OCI-LY3 (cell line): Measurements from ENCODE around the gene IQSEC1.

Experiments
- H2AFZ ChIP-seq: fragments of 200-600, 300-600 bp; shearing (Covaris generic); 2 replicates; pipeline ENCODE4 v1.6.0; 2014; ENCODE audit warnings: antibody characterized with exemption, low read depth, low read length
- H3K27ac ChIP-seq: fragments of 200-600, 300-600 bp; sonication (generic); 2 replicates; pipeline ENCODE4 v1.5.1; 2014; ENCODE audit warnings: mild to moderate bottlenecking, low read length, moderate library complexity, mixed read lengths
- H3K27me3 ChIP-seq: fragments of 200-600, 300-600 bp; sonication (generic); 2 replicates; pipeline ENCODE4 v1.6.1; 2014; ENCODE audit warnings: low read depth, low read length, mixed read lengths
- H3K36me3 ChIP-seq: fragments of 200-600, 300-600 bp; sonication (generic); replicated peaks from 2 replicates; pipeline ENCODE3; 2014; ENCODE audit warnings: low read depth, low read length, mixed read lengths
- H3K4me1 ChIP-seq: fragments of 300-600, 200-600 bp; sonication (generic); 2 replicates; pipeline ENCODE4 v1.6.1; 2014; ENCODE audit warnings: low read length, mixed read lengths
- H3K4me2 ChIP-seq: fragments of 200-600, 300-600 bp; sonication (generic); 2 replicates; pipeline ENCODE4 v1.6.1; 2014; ENCODE audit warnings: low read length, mixed read lengths
- H3K4me3 ChIP-seq: fragments of 300-600, 200-600 bp; sonication (generic); 2 replicates; pipeline ENCODE4 v1.5.1; 2014; ENCODE audit warnings: antibody characterized with exemption, mild to moderate bottlenecking, low read length, moderate library complexity
- H3K79me2 ChIP-seq: fragments of 300-600, 200-600 bp; shearing (Covaris generic); 2 replicates; pipeline ENCODE4 v1.6.1; 2014; ENCODE audit warnings: mild to moderate bottlenecking, low read length, mixed read lengths
- H3K9ac ChIP-seq: fragments of 300-600, 200-600 bp; shearing (Covaris generic); 2 replicates; pipeline ENCODE4 v1.6.0; 2014; ENCODE audit warnings: mild to moderate bottlenecking, low read length, moderate library complexity
- H3K9me3 ChIP-seq: fragments of 200-600, 300-600 bp; shearing (Covaris generic); 2 replicates; pipeline ENCODE4 v1.6.1; 2014; ENCODE audit warnings: low read length, mixed read lengths; ENCODE audit not compliant: insufficient read depth
- H4K20me1 ChIP-seq: fragments of 200-600, 300-600 bp; sonication (generic); 2 replicates; pipeline ENCODE4 v1.6.1; 2016; ENCODE audit warnings: low read length, mixed read lengths; ENCODE audit not compliant: insufficient read depth
- EZH2phosphoT487 ChIP-seq: fragments of 200-600 bp; shearing (Covaris generic); IDR thresholded peaks from 2 replicates; pipeline ENCODE4 v1.6.1; 2018; ENCODE audit warnings: antibody characterized with exemption, mixed run types, low read depth
- TF ChIP-seq, protein P1 (sequence below): fragments of 200-600, 300-600 bp; sonication (generic); IDR thresholded peaks from 2 replicates; pipeline ENCODE4 v1.5.1; 2014; ENCODE audit warnings: antibody characterized with exemption, low read length, low read depth

IQSEC1 gene

DNA sequence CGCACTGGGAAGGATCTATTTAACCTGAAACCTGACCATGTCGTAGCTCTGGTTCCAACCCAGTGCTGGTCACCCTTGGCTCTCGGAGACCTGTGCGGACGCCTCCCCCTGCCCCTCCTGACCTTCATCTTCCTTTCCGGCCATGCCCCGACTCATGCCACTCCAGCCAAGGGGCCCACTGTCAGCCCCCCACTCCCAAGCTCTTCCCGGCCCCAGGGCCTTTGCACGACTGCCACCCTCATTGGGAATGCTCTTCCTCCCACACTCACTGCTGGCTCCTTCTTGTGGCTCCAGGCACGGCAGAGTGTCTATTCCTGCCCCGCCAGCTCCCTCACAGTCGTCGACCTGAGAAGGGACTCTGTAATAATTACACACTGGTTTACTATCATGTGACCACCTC is 9.4 kb upstream of the IQSEC1 start:
- H3K4me3 ChIP-seq, result no peak overlapping the region
- no peaks in the 10 kb centered on the region for H4K20me1 ChIP-seq
- H3K4me2 ChIP-seq, result peak overlapping the region; percentile 78; the same call in 1 of the 2 replicates
- H3K36me3 ChIP-seq, result no peaks in the 10 kb centered on the region
- H3K79me2 ChIP-seq, result no peaks in the 10 kb centered on the region
- peaks cover 68% of the 10 kb centered on the region for H3K4me1 ChIP-seq
- H3K9ac ChIP-seq, result no peak overlapping the region
- H2AFZ ChIP-seq, result no peak overlapping the region
- H3K27ac ChIP-seq, result no peak overlapping the region
- TF ChIP-seq, protein P1, sequence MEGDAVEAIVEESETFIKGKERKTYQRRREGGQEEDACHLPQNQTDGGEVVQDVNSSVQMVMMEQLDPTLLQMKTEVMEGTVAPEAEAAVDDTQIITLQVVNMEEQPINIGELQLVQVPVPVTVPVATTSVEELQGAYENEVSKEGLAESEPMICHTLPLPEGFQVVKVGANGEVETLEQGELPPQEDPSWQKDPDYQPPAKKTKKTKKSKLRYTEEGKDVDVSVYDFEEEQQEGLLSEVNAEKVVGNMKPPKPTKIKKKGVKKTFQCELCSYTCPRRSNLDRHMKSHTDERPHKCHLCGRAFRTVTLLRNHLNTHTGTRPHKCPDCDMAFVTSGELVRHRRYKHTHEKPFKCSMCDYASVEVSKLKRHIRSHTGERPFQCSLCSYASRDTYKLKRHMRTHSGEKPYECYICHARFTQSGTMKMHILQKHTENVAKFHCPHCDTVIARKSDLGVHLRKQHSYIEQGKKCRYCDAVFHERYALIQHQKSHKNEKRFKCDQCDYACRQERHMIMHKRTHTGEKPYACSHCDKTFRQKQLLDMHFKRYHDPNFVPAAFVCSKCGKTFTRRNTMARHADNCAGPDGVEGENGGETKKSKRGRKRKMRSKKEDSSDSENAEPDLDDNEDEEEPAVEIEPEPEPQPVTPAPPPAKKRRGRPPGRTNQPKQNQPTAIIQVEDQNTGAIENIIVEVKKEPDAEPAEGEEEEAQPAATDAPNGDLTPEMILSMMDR, result no peak
- TF ChIP-seq EZH2phosphoT487, result no peak
- no peaks in the 10 kb centered on the region for H3K9me3 ChIP-seq
- peaks cover 9% of the 10 kb centered on the region; the same call in 1 of the 2 replicates for H3K27me3 ChIP-seq

DNA sequence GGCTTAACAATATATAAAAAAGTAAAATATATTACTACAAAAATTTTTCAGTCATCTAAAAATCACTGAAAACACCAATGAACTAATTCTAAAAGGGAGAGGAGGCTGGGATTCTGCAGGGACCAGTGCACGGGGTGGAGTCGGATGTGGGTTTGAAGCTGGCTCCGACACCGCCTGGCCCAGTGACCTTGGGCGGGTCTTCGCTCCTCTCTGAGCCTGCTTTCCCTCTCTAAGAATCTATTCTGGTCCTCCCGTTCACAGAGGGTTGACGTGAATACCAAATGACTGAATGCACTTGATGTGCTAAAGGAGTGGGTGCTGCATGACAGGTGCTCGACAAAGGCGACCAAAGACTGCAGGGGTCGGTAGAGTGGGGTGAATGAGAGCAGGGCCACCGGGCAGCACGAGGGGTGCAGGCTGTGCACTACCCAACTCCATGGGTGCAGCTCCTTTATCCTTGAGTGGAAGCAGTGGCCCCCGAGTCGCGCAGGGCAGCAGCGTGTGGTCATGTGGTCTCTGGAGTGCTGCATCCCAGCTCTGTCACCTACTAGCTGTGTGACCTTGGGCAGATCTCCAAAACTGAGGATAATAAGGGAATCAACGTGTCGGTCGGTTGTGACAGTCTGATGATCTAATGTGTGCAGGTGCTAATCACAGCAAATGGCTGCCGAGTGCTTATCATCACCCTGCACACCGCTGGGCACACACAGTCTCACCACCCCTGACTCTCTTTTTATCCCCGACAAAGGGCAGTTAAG is 8.6 kb upstream of the IQSEC1 start:
- H3K79me2 ChIP-seq, result no peaks in the 10 kb centered on the region
- no peaks in the 10 kb centered on the region for H3K9me3 ChIP-seq
- no peaks in the 10 kb centered on the region for H3K36me3 ChIP-seq
- no peak overlapping the region for H3K4me2 ChIP-seq
- H3K27ac ChIP-seq, result no peak overlapping the region
- no peak overlapping the region for H2AFZ ChIP-seq
- no peak overlapping the region for H3K9ac ChIP-seq
- no peak overlapping the region for H3K4me3 ChIP-seq
- peaks cover 65% of the 10 kb centered on the region for H3K4me1 ChIP-seq
- H3K27me3 ChIP-seq, result peaks cover 17% of the 10 kb centered on the region
- TF ChIP-seq, protein P1, result no peak
- no peak for TF ChIP-seq EZH2phosphoT487
- no peaks in the 10 kb centered on the region for H4K20me1 ChIP-seq

- TF ChIP-seq EZH2phosphoT487, result no peak
- TF ChIP-seq, protein P1, result no peak
- Histone ChIP-seq H3K9ac (no peak overlapping the region), H3K9me3 (no peaks in the 10 kb centered on the region), H3K4me2 (no peak overlapping the region), H2AFZ (no peak overlapping the region), H3K4me1 (peaks cover 53% of the 10 kb centered on the region), H3K36me3 (no peaks in the 10 kb centered on the region), H4K20me1 (no peaks in the 10 kb centered on the region), H3K27ac (no peak overlapping the region), H3K4me3 (no peak overlapping the region), H3K79me2 (no peaks in the 10 kb centered on the region), H3K27me3 (peaks cover 29% of the 10 kb centered on the region)
Measured at GRCh38 chr3:13080591-13080990, 7.4 kb upstream of the IQSEC1 start.

- Histone ChIP-seq H4K20me1 (no peaks in the 10 kb centered on the region), H3K36me3 (no peaks in the 10 kb centered on the region), H3K79me2 (no peaks in the 10 kb centered on the region), H3K27me3 (peaks cover 35% of the 10 kb centered on the region), H3K9me3 (no peaks in the 10 kb centered on the region), H3K4me3 (no peak overlapping the region), H3K4me1 (peaks cover 47% of the 10 kb centered on the region), H3K27ac (no peak overlapping the region), H2AFZ (no peak overlapping the region), H3K9ac (no peak overlapping the region), H3K4me2 (no peak overlapping the region)
- TF ChIP-seq, protein P1, result no peak
- TF ChIP-seq EZH2phosphoT487, result no peak
Measured at GRCh38 chr3:13080026-13080425, 6.8 kb upstream of the IQSEC1 start.
